HUDEP-2 (cell line): ENCODE data around the gene SEC23B.
"Not testable (repeated sequence)": the region's sequence is repeated elsewhere in the genome, so short reads cannot be mapped to it uniquely, and the experiment has no call there.

Source experiments
- DNase-seq, 76 experiments: peaks; one replicate each; lab custom pipeline; 2025; ENCODE audit not compliant: unreplicated experiment in 76 of 76; lab: John Stamatoyannopoulos, UW

SEC23B gene

DNA sequence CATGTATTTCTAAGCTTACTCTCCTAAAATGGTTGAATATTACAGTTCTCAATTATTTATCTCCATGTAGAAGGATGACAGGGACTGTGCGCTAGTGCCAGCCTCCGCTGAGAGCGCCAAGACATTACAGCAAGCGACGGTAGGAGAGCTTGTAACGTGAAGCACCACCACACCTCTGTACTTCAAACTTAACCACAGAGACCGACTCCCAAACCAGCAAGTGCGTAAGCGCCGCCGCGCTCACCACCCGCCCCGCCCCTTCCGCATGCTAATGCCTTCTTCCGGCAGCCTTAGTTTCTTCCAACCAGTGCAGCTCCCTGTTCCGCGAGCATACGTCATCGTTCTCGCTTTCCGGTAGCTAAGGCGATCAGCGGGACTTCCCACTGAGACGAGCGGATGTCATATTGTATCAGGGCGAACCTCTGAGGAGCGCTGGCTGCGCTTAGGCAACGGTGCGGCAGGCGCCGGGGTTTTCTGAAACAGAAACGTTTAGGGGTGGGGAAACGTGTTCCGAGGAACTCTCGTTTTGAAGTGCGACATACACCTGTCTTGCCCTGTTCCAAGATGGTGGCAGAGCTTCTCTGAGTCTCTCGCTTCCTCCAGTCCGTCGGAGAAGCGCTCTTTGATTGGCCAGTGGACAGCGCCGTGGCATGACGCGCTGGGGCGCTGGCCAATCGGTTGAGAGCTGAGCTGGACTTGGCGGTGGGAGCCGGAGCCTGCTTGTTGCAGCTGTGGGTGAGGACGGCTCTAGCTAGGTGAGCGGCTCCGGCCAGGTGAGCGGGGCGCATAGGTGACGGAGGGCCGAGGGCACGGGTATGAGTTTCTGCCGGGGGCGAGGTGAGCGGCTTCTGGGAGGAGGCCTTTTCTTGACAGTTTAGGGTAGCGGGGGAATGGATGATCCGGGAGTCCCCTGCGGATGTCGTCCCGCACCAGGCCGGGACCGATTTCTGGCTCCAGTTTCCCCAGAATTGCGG, at the start of gene SEC23B:
Gene SEC23B, plus strand, starts transcription at position 723 of the 974 bp plus-strand sequence. CDS start 2,896 bp downstream, outside the sequence.
- peak; percentile 62 to 99 (median 93) for DNase-seq

DNA sequence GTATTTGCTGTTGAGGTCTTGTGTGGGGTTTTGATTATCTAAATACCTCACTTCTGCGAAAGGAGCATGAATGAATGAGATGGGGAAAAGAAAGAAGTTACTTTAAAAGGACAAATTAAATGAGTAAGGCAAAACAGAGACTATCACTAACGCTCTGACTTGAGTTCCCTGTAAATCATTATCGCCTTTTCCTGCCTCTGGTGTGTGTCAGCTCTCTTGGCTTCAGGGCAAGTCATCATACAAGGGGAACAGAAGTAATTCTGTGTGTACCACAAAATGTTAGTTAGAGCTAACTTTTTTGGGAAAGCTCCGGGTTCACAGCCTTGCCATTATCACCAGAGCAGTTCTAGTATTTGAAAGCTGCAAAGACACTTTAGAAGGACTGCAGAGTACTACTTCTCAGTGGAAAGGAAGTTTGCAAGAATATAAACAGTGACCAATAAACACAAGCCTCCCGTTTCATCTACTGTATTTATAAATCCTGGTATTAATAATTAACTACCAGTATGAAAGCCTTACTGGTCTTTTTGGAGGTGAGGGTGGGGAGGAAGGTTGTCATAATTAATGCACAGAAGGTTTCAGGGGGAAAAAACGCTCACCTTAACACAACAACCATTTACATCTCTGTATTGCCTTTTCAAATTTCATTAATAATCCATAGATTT, 42.1 kb upstream of the SEC23B start:
- no peak for DNase-seq

DNA sequence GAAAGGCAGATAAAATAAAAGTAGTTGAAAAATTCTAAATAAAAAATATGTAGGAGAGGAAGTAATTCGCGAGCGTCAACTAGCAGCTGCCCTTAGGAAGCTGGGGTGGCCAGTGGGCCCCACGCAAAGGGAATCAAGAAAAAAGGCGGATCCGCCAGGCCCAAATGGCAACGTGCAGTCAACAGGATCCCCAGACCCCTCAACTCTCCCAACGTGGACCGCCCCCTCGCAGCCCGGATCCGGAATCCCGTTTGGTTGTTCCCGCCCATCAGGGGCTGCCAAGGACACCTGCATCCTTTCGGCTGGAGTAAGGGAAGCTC, 41.2 kb upstream of the SEC23B start:
- DNase-seq, result no peak

DNA sequence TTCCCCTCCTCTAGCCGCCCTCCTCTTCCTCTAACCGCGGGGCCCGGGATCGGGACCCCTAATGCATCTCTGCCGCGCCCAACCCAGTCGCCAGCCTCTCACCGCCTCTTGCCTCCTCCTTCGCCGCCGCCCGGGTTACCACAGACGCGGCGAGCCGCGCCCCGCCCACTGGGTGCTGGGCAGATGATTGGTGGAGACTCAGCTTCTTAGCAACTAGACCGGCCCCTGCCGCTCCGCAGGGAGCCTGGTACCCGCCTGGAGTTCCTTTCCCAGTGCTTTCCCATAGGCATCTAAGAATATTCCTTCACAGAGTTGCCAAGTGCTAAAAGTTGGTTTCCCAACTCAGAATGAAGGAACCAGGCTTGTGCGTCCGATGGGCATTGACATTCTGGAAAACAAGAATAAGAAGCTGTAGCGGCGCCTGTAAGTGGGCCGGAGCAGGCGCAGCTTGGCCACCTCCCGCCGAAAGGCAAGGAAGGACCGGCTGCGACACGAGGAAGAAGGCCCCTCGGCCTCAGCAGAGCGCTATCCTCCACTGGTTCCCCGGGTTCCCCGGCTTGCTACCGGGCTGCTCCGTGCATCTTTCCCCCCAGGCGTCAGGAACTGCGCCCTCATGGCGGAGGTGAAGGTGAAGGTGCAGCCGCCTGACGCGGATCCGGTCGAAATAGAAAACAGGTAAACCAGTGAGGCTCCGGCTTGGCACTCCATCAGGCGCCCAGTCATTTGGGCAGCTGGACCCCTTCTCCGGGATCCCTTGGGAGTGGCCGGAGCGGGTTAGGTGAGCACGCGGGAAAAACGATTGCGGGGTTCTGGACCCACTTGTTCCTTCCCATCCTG, 40.6 kb upstream of the SEC23B start, which contains the start of the genes DZANK1 and POLR3F:
Gene DZANK1, minus strand, starts transcription at position 137 of the 837 bp plus-strand sequence. CDS start 1,672 bp downstream, outside the sequence.
Gene POLR3F, plus strand, starts transcription at position 497 of the 837 bp plus-strand sequence. Its CDS starts 117 bp downstream, at position 614.
- peak; percentile 15 to 97 (median 89) for DNase-seq

DNA sequence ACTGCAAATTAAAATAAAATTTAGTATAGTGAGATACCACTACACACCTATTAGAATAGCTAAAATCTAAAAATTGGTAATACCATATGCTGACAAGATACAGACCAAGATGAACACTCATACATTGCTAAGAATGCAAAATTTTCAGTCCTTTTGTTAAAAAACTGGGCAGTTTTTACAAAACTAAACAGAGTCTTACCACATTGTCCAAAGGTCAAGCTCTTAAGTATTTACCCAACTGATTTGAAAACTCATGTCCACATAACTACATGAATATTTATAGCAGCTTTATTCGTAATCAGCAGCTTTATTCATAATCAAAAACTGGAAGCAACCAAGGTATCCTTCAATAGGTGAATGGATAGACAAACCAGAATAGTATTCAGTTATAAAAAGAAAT, 30.5 kb upstream of the SEC23B start:
- no peak for DNase-seq

DNA sequence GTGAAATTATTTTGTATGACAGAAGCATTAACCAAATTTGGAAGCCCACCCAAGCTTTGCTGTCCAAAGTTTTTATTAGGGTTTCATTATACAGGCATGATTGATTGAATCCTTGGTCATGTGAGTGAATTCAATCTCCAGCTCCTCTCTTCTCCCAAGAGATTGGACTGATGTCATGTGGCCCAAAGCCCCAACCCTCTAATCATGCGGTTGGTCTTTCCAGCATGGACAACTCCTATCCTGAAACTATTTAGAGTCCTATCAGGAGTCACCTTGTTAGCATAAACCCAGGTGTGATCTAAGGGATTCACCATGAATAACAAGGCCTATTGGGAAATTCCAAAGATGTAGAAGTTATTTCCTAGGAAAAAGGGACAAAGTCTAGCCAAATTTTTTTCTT, 29.9 kb upstream of the SEC23B start:
- DNase-seq, result no peak

DNA sequence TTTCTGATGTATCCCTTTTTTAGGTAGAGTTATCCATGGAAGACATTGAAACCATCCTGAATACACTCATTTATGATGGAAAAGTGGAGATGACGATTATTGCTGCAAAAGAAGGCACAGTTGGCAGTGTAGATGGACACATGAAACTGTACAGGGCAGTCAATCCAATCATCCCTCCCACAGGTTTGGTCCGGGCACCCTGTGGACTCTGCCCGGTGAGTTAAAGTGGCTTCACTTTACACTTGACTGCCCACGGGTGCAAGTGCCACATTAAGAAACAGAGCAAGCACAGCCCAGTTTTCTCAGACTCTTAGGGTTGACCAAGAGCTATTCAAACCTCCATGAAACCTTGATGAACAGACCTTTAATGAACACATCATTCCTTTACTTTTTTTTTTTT, 26.1 kb upstream of the SEC23B start:
- no peak for DNase-seq

DNA sequence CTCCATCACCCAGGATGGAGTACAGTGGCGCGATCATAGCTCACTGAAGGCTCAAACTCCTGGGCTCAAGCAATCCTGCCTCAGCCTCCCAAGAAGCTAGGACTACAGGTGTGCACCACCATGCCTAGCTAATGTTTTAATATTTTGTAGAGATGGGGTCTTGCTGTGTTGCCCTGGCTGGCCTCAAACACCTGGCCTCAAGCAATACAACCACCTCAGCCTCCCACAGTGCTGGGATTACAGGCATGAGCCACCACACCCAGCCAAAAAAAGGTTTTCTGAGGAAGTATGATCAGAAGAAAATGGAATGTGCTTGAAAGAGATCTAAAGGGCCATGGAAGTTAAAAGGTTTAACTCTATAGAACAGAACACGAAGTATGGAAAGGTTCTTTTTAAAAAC, 19.4 kb upstream of the SEC23B start:
- no peak for DNase-seq

DNA sequence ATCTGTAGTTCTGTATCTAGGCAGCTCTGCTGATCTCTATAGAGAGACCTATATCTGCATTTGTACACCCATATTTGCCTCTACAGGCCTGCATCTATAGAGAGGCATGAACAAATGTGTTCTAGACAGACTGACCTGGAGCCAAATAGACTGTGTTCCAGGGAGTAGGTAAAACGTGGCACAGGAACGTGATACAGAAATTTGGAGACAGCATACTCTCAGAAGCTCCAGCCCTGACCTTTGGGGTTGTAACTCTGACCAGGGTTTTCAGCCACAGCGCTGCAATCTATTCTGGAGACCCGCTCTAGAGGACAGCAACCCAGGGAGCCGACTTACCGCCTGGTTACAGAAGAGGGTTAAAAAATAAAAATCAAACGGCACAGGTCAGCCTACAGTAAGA, 11.7 kb upstream of the SEC23B start:
- DNase-seq, result peak in 3 of 76 experiments; percentile 1 to 19 (median 16)

DNA sequence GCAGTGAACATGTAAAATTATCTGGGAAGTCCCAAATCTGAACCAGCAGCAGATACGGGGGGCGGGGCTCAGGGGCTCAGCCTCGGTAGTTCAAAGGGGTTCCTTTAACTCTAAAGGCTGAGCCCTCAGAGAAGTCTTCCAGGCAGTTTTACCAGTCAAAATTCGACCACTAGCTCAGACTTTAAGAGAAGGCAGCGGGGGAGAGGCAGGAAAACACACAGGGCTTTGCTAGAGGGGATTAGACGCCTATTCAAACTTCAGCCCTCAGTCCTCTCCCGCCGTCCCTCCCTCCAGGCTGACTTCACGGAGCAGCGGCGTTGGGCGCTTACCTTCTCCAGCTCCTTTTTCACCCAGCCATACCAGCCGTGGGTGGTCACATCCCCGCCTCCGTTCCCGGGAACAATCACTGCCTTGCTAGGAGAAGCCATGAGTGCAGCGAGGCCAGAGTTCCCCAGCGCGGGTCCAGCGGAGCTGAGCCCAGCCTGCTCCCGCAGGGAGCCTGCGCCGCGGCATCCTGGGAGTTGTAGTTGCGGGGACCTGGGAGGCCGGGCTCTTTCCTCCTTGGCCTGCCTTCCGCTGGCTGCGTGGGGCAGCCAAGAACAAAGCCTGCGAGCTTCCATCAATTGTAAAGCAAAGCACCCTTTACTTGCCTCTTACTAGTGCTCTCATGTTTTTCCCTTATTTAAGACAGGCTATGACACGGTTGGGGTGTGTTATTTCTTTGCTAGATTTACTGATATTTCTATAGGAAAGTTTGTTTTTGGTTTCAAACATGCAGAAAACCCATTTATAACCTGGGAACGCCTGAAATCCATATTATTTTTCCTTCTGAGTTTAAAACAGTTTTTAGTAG, 10.8 kb upstream of the SEC23B start, which contains the start of gene RBBP9:
Gene RBBP9, minus strand, starts transcription at position 486 of the 853 bp plus-strand sequence. Its CDS starts 58 bp downstream, at position 428.
- DNase-seq, result peak in 66 of 76 experiments; percentile 1 to 80 (median 54)

DNA sequence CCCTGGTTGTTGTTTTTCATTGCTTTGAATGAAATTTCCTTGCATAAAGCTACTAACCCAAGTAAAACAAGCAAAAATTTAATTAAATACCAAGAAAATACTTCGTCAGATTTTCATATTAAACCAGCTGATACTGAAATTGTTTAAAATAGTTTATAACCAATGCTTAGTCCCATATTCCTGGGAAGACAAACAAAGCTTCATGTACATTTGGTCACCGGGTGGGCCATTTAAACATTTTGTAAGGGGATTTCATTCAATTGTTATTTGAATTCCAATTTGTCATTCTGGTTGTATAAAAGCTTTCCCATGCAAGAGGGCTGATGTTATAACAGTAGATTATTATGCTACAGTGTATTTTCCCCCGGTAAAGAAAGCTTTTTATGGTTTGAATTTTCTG, 10.1 kb upstream of the SEC23B start:
- no peak for DNase-seq

DNA sequence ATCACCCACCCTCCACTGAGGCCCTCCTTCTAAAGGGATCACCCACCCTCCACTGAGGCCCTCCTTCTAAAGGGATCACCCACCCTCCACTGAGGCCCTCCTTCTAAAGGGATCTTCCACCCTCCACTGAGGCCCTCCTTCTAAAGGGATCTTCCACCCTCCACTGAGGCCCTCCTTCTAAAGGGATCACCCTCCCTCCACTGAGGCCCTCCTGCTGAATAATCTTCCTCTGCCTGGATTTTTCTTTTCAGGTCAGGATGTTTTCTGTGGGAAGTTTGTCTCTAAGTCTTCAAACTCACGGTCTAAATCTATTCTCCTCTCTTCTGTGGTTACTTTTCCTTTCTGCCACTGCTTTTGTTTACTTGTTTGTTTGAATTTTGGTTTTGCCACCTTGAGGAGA, 6.1 kb upstream of the SEC23B start:
- not testable (repeated sequence) for DNase-seq

DNA sequence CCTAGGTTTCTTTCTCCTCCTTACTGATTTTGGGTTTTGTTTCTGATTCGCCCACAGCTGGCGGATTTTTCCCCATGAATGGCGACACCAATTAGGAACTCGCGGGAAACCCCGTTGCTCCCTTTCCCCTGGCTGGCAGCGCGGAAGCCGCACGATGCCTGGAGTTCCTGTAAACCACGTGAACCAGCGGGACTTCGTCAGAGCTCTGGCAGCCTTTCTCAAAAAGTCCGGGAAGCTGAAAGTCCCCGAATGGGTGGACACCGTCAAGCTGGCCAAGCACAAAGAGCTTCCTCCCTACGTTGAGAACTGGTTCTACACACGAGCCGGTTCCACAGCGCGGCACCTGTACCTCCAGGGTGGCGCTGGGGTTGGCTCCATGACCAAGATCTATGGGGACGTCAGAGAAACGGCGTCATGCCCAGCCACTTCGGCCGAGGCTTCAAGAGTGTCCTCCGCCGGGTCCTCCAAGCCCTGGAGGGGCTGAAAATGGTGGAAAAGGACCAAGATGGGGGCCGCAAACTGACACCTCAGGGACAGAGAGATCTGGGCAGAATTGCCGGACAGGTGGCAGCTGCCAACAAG, 3.2 kb upstream of the SEC23B start:
- DNase-seq, result no peak

DNA sequence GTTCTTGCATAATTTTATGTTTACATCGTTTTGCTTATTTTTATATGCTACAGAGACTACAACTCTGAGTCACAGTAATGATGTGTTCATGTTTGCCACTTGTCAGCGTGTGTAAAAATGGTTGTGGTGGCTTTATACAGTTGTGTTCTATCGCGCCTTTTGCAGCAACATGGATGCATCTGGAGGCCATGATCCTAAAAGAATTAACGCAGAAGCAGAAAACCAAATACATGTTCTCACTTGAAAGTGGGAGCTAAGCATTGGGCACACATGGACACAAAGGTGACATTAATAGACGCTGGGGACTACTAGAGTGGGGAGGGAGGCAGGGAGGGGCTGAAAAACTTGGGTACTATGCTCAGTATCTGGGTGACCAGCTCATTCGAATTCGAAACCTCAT, 996 bp upstream of the SEC23B start:
- peak in 1 of 76 experiments; percentile 9 for DNase-seq

DNA sequence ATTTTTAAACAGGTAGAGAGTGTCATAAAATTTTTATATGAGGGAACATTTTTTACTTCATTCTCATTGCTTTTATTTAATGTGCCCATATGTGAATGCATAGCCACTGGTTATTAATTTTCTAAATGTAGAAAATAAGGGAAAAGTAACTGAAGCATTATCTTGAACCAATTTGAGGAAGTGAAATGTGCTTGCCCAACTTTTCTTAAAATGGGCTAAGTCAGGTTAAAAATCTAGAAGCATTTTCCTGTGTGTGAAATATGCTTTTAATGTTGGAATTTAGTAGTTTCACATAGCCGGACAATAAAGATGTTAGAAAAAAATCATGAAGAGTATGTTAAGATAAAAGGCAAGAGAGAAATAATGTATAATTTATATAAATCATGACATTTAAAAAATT, 3.8 kb downstream of the SEC23B start:
- no peak for DNase-seq

DNA sequence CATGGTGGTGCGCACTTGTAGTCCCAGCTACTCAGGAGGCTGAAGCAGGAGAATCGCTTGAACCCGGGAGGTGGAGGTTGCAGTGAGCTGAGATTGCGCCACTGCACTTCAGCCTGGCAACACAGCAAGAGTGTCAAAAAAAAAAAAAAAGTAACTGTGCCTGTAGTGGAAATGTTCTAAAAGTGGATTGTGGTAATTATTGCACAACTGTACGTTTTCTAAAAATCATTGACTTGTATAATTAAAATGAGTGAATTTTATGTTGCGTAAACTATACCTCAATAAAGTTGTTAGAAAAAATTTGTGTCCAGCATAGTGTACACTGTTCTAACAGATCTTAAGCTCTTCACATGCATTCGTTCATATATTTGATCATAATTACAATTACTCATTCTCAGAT, 5.5 kb downstream of the SEC23B start:
- DNase-seq, result no peak

DNA sequence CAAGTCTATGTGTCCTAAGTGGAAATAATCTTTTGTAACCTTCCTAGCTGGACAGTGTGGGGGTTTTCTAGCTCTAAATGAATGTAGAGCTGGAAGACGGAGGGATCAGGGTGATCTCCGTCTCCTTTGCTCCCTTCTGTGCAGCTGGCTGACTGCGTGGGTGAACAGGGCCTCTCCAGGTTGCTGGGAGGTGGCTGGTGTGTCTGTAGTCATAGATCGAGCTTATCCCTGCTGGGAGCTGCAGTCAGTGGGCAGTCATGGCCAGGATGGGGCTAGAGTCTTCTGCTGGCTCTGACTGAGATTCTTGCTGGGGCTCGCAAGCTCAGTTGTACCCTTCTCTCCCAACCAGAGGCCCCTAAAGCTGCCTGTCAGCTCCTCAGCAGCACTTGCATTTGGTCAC, 6.4 kb downstream of the SEC23B start:
- no peak for DNase-seq

DNA sequence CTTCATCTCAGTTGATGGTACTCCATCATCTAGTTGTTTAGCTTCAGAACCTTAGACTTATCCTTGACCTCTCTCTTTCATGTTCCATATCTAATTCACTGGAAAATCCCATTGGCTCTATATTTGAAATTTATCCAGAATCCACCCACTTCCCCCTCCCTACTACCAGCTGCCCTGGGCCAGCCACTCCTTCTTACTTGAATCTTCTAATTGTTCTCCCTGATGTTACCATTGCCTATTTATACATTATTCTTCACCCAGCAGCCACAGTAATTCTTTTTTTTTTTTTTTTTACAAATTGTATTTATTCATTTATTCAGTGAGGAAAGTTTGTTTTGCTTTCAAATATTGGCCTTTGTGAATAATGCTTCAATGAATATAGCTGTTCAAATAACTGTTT, 8.2 kb downstream of the SEC23B start:
- DNase-seq, result no peak

DNA sequence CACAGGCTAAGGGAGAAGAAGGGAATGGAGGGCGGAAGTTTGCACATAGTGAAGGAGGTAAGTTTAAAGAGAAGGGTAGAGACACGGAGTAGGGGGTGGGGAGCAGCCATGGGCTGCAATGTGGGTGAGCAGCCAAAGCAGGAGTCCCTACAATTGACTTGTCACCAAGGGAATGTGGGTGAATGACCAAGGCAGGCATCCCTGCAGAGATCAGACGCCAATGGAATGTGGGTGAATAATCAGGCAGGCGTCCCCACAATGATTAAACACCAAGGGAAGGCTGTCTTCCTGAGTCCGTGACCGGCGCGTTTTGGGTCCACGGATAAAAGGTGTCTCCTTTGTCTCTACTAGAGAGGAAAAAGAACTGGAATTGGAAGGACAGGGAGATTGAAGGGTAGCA, 14.3 kb downstream of the SEC23B start:
- not testable (repeated sequence) for DNase-seq
